ENCODE measurements around the gene SLC5A11.
"Not testable (repeated sequence)": the region's sequence is repeated elsewhere in the genome, so short reads cannot be mapped to it uniquely, and the experiment has no call there.

SLC5A11 gene

GRCh38 chr16:24873028-24873427 lies 27.3 kb downstream of the SLC5A11 start:
- H3K36me3 ChIP-seq (ENCODE audit: insufficient read depth, low read depth, low read length), result no peaks in the 10 kb centered on the region
- no peaks in the 10 kb centered on the region for H3K4me1 ChIP-seq (ENCODE audit: insufficient read depth, low read length)
- no peaks in the 10 kb centered on the region for H3K9me3 ChIP-seq (ENCODE audit: insufficient read depth, low read depth, low read length)
- H3K9ac ChIP-seq (ENCODE audit: low read depth, low read length), result no peak overlapping the region
- no peaks in the 10 kb centered on the region; the same call in 1 of the 2 replicates for H3K27me3 ChIP-seq (ENCODE audit: insufficient read depth, low read length)
- no peak overlapping the region for H3K4me3 ChIP-seq (ENCODE audit: low read length)
- no peak overlapping the region for H3K27ac ChIP-seq (ENCODE audit: low read length)

GRCh38 chr16:24875466-24875865 lies 29.7 kb downstream of the SLC5A11 start:
- Histone ChIP-seq H3K4me1 (ENCODE audit: insufficient read depth, low read length) (no peaks in the 10 kb centered on the region), H3K9me3 (ENCODE audit: insufficient read depth, low read depth, low read length) (no peaks in the 10 kb centered on the region), H3K36me3 (ENCODE audit: insufficient read depth, low read depth, low read length) (no peaks in the 10 kb centered on the region), H3K27ac (ENCODE audit: low read length) (no peak overlapping the region), H3K9ac (ENCODE audit: low read depth, low read length) (no peak overlapping the region), H3K27me3 (ENCODE audit: insufficient read depth, low read length) (no peaks in the 10 kb centered on the region; the same call in 1 of the 2 replicates), H3K4me3 (ENCODE audit: low read length) (no peak overlapping the region)

GRCh38 chr16:24876231-24876630 lies 30.5 kb downstream of the SLC5A11 start:
- H3K27ac ChIP-seq (ENCODE audit: low read length), result no peak overlapping the region
- H3K9ac ChIP-seq (ENCODE audit: low read depth, low read length), result no peak overlapping the region
- no peaks in the 10 kb centered on the region for H3K36me3 ChIP-seq (ENCODE audit: insufficient read depth, low read depth, low read length)
- H3K27me3 ChIP-seq (ENCODE audit: insufficient read depth, low read length), result no peaks in the 10 kb centered on the region; the same call in 1 of the 2 replicates
- H3K4me3 ChIP-seq (ENCODE audit: low read length), result no peak overlapping the region
- H3K9me3 ChIP-seq (ENCODE audit: insufficient read depth, low read depth, low read length), result no peaks in the 10 kb centered on the region
- no peaks in the 10 kb centered on the region for H3K4me1 ChIP-seq (ENCODE audit: insufficient read depth, low read length)

- Histone ChIP-seq H3K27me3 (ENCODE audit: insufficient read depth, low read length) (no peaks in the 10 kb centered on the region; the same call in 1 of the 2 replicates), H3K4me1 (ENCODE audit: insufficient read depth, low read length) (no peaks in the 10 kb centered on the region), H3K27ac (ENCODE audit: low read length) (no peak overlapping the region), H3K9me3 (ENCODE audit: insufficient read depth, low read depth, low read length) (no peaks in the 10 kb centered on the region), H3K9ac (ENCODE audit: low read depth, low read length) (no peak overlapping the region), H3K36me3 (ENCODE audit: insufficient read depth, low read depth, low read length) (no peaks in the 10 kb centered on the region), H3K4me3 (ENCODE audit: low read length) (no peak overlapping the region)
These were observed 33.9 kb downstream of the SLC5A11 start for GRCh38 chr16:24879684-24880083.

- H3K9ac ChIP-seq (ENCODE audit: low read depth, low read length), result no peak overlapping the region
- no peaks in the 10 kb centered on the region for H3K36me3 ChIP-seq (ENCODE audit: insufficient read depth, low read depth, low read length)
- no peaks in the 10 kb centered on the region for H3K4me1 ChIP-seq (ENCODE audit: insufficient read depth, low read length)
- no peaks in the 10 kb centered on the region for H3K27me3 ChIP-seq (ENCODE audit: insufficient read depth, low read length)
- no peaks in the 10 kb centered on the region for H3K9me3 ChIP-seq (ENCODE audit: insufficient read depth, low read depth, low read length)
- no peak overlapping the region for H3K27ac ChIP-seq (ENCODE audit: low read length)
- no peak overlapping the region for H3K4me3 ChIP-seq (ENCODE audit: low read length)
These were observed 38.0 kb downstream of the SLC5A11 start for GRCh38 chr16:24883714-24884151.

GRCh38 chr16:24887472-24887871 lies 41.7 kb downstream of the SLC5A11 start:
- H3K27me3 ChIP-seq (ENCODE audit: insufficient read depth, low read length), result no peaks in the 10 kb centered on the region
- no peak overlapping the region for H3K9ac ChIP-seq (ENCODE audit: low read depth, low read length)
- no peaks in the 10 kb centered on the region for H3K36me3 ChIP-seq (ENCODE audit: insufficient read depth, low read depth, low read length)
- H3K27ac ChIP-seq (ENCODE audit: low read length), result no peak overlapping the region
- H3K4me3 ChIP-seq (ENCODE audit: low read length), result no peak overlapping the region
- H3K9me3 ChIP-seq (ENCODE audit: insufficient read depth, low read depth, low read length), result no peaks in the 10 kb centered on the region
- H3K4me1 ChIP-seq (ENCODE audit: insufficient read depth, low read length), result no peaks in the 10 kb centered on the region

- Histone ChIP-seq H3K9ac (ENCODE audit: low read depth, low read length) (no peak overlapping the region), H3K27me3 (ENCODE audit: insufficient read depth, low read length) (no peaks in the 10 kb centered on the region), H3K27ac (ENCODE audit: low read length) (no peak overlapping the region), H3K4me3 (ENCODE audit: low read length) (no peak overlapping the region), H3K4me1 (ENCODE audit: insufficient read depth, low read length) (no peaks in the 10 kb centered on the region), H3K36me3 (ENCODE audit: insufficient read depth, low read depth, low read length) (no peaks in the 10 kb centered on the region), H3K9me3 (ENCODE audit: insufficient read depth, low read depth, low read length) (no peaks in the 10 kb centered on the region)
These were observed 45.0 kb downstream of the SLC5A11 start for GRCh38 chr16:24890746-24891145.

GRCh38 chr16:24896439-24896838 lies 50.7 kb downstream of the SLC5A11 start:
- Histone ChIP-seq H3K4me1 (ENCODE audit: insufficient read depth, low read length) (no peaks in the 10 kb centered on the region), H3K4me3 (ENCODE audit: low read length) (no peak overlapping the region), H3K27me3 (ENCODE audit: insufficient read depth, low read length) (no peaks in the 10 kb centered on the region), H3K36me3 (ENCODE audit: insufficient read depth, low read depth, low read length) (no peaks in the 10 kb centered on the region), H3K9me3 (ENCODE audit: insufficient read depth, low read depth, low read length) (no peaks in the 10 kb centered on the region), H3K27ac (ENCODE audit: low read length) (no peak overlapping the region), H3K9ac (ENCODE audit: low read depth, low read length) (no peak overlapping the region)

GRCh38 chr16:24897522-24897921 lies 51.8 kb downstream of the SLC5A11 start:
- H3K27me3 ChIP-seq (ENCODE audit: insufficient read depth, low read length); H3K9ac ChIP-seq (ENCODE audit: low read depth, low read length); H3K27ac ChIP-seq (ENCODE audit: low read length); H3K36me3 ChIP-seq (ENCODE audit: insufficient read depth, low read depth, low read length); H3K4me3 ChIP-seq (ENCODE audit: low read length); H3K9me3 ChIP-seq (ENCODE audit: insufficient read depth, low read depth, low read length); H3K4me1 ChIP-seq (ENCODE audit: insufficient read depth, low read length): not testable (repeated sequence)

GRCh38 chr16:24900230-24900629 lies 54.5 kb downstream of the SLC5A11 start:
- no peaks in the 10 kb centered on the region for H3K4me1 ChIP-seq (ENCODE audit: insufficient read depth, low read length)
- H3K27ac ChIP-seq (ENCODE audit: low read length), result no peak overlapping the region
- no peaks in the 10 kb centered on the region for H3K36me3 ChIP-seq (ENCODE audit: insufficient read depth, low read depth, low read length)
- H3K9ac ChIP-seq (ENCODE audit: low read depth, low read length), result no peak overlapping the region
- no peaks in the 10 kb centered on the region for H3K9me3 ChIP-seq (ENCODE audit: insufficient read depth, low read depth, low read length)
- H3K27me3 ChIP-seq (ENCODE audit: insufficient read depth, low read length), result no peaks in the 10 kb centered on the region
- no peak overlapping the region for H3K4me3 ChIP-seq (ENCODE audit: low read length)

GRCh38 chr16:24906199-24906808 lies 60.5 kb downstream of the SLC5A11 start:
- Histone ChIP-seq H3K9ac (ENCODE audit: low read depth, low read length) (no peak overlapping the region), H3K9me3 (ENCODE audit: insufficient read depth, low read depth, low read length) (no peaks in the 10 kb centered on the region), H3K4me3 (ENCODE audit: low read length) (no peak overlapping the region), H3K27ac (ENCODE audit: low read length) (no peak overlapping the region), H3K36me3 (ENCODE audit: insufficient read depth, low read depth, low read length) (no peaks in the 10 kb centered on the region), H3K4me1 (ENCODE audit: insufficient read depth, low read length) (no peaks in the 10 kb centered on the region), H3K27me3 (ENCODE audit: insufficient read depth, low read length) (no peaks in the 10 kb centered on the region)

GRCh38 chr16:24906901-24907300 lies 61.1 kb downstream of the SLC5A11 start:
- Histone ChIP-seq H3K27me3 (ENCODE audit: insufficient read depth, low read length) (no peaks in the 10 kb centered on the region), H3K9ac (ENCODE audit: low read depth, low read length) (no peak overlapping the region), H3K36me3 (ENCODE audit: insufficient read depth, low read depth, low read length) (no peaks in the 10 kb centered on the region), H3K27ac (ENCODE audit: low read length) (no peak overlapping the region), H3K4me1 (ENCODE audit: insufficient read depth, low read length) (no peaks in the 10 kb centered on the region), H3K4me3 (ENCODE audit: low read length) (no peak overlapping the region), H3K9me3 (ENCODE audit: insufficient read depth, low read depth, low read length) (no peaks in the 10 kb centered on the region)
